CD4-positive, alpha-beta T cell treated with Interleukin-4 for 4 hours (primary cell): ENCODE data around the gene DNAH12.
A peak's percentile ranks its signal among the peaks of the same experiment; 100 is the strongest.
"Not testable (repeated sequence)": the region's sequence is repeated elsewhere in the genome, so short reads cannot be mapped to it uniquely, and the experiment has no call there.

Experiments used
- DNase-seq: peaks from one replicate; pipeline ENCODE4 v3.0.0-alpha.2; 2020

The DNAH12 gene

DNA sequence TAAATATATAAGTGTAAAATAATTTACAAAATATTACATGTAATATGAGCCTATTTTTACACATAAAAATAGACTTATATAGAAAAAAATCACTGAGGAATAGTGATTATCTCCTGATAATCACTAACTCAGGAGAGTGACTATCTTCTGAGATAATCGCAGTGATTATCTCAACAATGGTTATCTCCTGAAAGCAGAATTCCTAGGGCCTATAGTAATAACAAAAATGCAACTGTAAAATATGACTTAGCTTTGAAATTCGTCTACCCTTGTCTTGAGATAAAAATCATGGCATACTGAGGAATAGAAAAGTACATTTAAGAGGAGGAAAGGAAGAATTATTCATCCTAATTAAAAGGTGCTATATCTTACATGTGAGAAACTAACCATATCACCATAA, 134.7 kb downstream of the DNAH12 start:
- no peak for DNase-seq

DNA sequence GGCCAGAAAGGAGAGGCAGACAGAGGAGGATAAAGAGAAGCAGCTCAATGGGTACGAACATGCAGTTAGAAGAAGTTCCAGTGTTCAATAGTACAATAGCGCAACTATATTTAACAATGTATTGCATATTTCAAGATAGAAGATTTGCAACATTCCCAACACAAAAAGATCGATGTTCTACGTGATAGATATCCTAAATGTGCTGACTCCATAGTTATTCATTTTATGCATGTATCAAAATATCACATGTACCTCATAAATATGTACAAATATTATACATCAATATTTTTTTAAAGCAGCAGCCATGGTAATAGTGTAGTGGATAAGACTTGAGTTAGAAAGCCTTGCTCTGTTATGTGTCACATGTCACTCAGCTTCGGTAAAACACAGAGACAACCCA, 141.5 kb downstream of the DNAH12 start:
- no peak for DNase-seq

DNA sequence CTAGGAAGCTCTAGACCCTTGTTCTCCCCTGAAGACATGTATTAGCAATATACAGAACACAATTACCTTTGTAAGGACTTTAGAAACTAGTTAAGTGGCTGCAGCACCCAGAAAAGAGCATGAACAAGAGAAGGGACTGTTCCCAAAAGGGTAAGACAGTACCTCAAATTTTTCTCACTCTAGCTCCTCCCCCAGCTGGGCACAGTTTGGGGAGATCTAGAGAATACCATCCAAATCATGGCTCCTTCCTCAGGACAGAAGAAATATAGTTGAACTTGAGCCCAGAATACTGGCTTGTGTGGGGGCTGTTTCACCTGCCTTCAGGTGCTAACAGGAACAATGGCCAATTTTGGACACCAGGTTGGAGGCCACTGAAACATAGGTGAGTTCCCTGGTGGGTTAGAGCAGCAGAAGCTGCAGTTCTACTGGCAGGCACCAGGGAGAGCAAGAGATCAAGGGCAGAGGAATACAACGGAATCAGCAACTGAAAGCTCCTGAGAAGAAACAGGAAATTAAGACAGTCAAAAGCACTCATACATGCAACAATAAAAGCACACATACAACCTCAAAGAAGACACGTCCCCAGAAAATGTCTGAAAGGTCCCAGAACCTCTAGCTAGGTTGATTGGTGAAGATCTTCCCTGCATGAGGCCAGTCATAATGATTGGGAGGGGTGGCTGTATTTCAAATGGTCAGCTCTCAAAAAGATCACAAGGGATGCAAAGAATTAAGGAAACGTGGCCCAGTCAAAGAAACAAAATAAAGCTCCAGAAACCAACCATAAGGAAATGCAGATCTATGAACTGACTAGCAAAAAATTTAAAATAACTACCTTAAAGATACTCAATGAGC, 146.7 kb downstream of the DNAH12 start:
- DNase-seq: peak; percentile 67

DNA sequence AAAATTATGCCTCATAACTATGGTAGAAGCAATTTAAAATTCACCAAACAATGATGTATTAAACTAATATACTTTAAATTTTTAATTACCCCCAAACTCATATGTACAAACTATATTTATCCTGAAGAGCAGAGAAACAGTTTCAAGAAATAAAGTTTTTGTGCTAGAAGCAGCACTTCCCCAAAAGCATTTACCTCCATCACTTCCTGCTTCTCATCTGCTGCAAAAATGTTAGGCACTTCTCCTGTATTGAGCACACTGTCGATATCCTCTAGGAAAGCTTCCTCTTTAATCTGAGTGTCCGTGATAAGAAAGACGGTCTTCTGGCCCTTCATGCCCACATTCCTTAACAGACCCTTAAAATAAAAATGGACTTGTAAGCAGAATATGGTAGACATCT, 150.2 kb downstream of the DNAH12 start:
- no peak for DNase-seq

DNA sequence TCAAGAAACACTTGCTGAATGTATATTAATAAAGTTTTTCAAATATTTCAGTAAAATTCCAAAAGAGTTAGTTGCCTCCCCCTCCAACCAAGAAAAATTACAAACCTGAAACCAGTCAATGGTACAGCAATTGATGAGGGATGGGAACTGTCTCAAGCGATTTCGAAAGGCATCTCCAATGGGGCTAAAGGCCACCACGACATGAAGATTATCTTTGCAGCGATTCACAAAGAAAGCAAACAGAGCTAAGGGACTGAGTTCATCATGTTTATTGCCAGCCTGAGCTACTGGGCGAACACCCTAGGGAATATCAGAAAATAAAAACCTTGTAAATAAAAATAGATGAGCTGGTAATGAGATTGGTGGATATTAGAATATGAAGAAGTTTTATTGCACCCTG, 152.4 kb downstream of the DNAH12 start:
- DNase-seq: no peak

DNA sequence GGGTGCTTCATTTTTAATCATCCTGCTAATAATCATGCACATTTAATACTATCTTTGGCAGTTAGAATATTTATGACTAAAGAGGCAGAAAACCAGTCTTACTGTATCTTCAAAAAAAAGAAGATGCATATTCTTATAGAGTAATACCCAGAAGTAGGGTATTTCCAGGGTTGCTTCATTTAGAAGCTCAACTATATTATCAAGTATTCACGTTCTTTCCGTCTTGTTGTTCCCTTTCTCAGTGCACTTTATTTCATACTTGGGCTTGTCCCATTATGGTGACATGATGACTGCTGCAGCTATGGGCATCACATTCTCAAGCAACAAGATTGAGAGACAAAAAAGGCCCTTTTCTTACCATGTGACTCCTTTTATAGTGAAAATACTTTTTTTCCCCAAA, 154.9 kb downstream of the DNAH12 start:
- no peak for DNase-seq

- DNase-seq: no peak
Observed at GRCh38 chr3:57386307-57386706, 157.8 kb downstream of the DNAH12 start.

- DNase-seq: no peak
Observed at GRCh38 chr3:57385498-57385897, 158.6 kb downstream of the DNAH12 start.

- DNase-seq: no peak
Observed at GRCh38 chr3:57383838-57384237, 160.3 kb downstream of the DNAH12 start.

DNA sequence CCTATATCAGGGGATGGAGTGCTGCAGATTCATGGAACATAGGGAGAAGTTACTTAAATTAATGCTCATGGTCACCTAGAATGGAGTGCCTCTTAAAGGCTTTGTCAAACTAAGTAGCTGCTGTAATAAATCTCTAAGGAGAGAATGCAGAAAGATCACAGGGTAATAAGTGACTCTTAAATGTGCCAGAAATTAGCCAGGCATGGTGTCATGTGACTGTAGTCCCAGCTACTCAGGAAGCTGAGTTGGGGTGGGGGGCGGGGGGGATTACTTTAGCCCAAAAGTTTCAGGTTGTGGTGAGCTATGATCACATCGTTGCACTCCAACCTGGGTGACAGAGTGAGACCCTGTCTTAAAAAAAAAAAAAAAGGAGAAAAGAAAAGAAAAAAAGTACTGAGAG, 160.7 kb downstream of the DNAH12 start:
- DNase-seq: no peak

GRCh38 chr3:57382933-57383332, 161.2 kb downstream of the DNAH12 start:
- no peak for DNase-seq

GRCh38 chr3:57370341-57370740, 173.8 kb downstream of the DNAH12 start:
- no peak for DNase-seq

GRCh38 chr3:57365089-57365488, 179.1 kb downstream of the DNAH12 start:
- not testable (repeated sequence) for DNase-seq

GRCh38 chr3:57356275-57356674, 187.9 kb downstream of the DNAH12 start:
- DNase-seq: not testable (repeated sequence)

DNA sequence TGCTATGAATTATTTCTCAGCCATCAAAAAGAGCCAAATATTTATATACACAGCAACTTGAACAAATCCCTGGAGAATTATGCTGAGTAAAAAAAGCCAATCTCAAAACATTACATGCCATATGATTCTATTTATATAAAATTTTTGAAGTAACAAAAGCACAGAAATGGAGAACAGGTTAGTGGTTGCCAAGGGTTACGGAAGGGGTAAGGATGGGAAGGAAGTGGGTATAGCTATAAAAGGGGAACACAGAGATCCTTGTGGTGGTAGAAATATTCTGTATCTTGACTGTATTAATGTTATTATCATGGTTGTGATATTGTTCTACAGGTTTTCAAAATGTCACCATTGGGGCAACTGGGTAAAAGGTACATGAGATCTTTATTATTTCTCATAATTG, 189.4 kb downstream of the DNAH12 start:
- DNase-seq: no peak

DNA sequence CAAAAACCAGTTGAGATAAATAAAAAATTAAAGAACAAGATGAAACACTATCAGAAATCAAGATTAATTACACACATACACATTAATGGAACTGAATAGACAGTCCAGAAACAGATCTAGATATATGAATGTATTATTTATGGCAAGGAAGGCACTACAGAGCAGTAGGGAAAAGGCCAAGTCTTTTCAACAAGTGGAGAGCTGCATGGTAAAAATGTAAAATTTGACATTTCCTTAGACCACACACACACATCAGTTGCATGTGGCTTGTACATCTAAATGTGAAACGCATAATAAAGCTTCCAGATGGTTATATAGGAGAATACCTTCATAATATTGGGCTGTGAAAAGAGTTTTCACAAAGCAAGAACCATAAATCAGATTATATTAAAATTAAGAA, 193.9 kb downstream of the DNAH12 start:
- no peak for DNase-seq

DNA sequence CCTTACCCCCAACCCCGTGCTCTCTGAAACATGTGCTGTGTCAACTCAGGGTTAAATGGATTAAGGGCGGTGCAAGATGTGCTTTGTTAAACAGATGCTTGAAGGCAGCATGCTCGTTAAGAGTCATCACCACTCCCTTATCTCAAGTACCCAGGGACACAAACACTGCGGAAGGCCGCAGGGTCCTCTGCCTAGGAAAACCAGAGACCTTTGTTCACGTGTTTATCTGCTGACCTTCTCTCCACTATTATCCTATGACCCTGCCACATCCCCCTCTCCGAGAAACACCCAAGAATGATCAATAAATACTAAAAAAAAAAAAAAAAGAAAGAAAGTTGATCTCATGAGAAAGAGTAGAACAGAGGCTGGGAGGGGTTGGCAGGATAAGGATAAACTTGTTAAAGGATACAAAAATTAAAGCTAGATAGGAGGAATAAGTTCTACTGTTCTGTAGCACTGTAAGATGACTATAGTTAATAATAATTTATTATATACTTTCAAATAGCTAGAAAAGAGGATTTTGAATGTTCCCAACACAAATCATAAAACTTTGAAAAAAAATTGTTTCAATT, 205.0 kb downstream of the DNAH12 start:
- not testable (repeated sequence) for DNase-seq

- not testable (repeated sequence) for DNase-seq
Observed at GRCh38 chr3:57338272-57339070, 205.7 kb downstream of the DNAH12 start.

DNA sequence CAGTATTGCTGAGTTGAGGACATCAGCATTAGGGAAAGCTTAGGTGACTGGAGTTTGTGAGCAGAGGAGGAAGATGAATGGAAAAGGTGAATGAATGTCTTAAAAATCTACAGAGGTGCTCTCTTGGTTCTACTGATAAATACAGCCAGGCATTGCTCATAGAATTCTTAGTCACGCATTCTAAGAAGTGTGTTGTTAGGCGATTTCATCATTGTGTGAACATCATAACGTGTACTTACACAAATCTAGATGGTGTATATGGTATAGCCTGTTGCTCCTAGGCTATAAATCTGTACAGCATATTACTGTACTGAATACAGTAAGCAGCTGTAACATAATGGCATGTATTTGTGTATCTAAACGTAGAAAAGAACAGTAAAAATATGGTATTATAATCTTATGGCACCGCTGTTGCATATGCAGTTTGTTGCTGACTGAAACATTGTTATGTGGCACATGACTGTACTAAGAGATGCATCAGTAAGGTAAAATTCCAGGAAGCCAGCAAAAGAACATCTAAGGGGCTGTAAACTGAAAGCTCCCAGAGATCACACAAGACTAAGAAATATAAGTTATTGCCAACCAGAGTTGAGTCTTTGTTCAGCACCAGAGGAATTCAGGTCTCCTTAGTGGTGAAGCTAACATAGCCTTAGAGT, 208.7 kb downstream of the DNAH12 start:
- DNase-seq: no peak

GRCh38 chr3:57331078-57331610, 213.0 kb downstream of the DNAH12 start:
- no peak for DNase-seq

DNA sequence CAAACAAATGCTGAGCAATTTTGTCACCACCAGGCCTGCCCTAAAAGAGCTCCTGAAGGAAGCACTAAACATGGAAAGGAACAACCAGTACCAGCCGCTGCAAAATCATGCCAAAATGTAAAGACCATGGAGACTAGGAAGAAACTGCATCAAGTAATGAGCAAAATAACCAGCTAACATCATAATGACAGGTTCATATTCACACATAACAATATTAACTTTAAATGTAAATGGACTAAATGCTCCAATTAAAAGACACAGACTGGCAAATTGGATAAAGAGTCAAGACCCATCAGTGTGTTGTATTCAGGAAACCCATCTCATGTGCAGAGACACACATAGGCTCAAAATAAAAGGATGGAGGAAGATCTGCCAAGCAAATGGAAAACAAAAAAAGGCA, 217.6 kb downstream of the DNAH12 start:
- not testable (repeated sequence) for DNase-seq

DNA sequence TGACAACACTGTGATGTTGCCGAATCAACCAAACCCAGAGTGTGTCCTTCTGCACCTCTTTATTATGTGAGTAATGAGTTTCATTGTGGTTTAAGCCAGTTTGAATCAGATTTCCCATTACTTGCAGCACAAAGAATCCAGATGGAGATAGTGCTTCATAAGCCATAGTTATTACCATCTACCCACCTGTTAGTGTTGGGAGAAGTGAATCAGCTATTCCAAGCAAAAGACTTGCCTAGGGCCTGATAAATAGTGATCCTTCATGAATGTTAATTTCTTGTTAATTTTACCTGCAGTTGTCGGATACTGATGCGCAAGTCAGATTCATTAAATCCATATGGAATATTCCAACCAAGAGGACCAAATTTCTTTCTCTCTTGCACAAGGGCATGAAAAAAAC, 229.9 kb downstream of the DNAH12 start:
- DNase-seq: no peak

DNA sequence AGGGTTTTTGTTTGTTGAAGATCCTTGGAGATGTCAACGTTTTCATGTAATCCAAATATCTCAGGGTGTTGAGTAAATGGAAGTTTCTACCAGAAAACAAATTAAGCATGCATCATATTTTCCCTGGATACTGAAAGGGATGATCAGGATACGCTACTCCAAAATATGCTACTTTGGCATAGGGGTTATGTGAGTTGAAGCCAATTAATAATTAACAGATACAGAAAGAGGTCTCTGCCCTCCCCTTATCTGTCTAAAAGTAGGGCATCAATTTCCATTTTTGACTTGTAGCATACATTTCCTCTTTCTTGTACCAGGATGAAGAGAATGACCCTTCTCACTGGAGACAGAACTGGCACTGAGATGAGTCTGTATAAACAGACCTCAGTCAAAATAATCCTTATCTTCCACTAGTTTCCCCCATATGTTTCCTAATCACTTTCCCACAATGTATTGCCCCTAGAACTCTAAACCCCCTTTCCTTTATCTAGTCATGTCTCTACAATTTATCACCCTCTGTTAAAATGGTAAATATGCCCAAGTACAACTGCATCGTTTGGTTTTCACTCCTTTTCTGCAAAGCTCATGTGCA, 234.3 kb downstream of the DNAH12 start:
- DNase-seq: no peak
